ENCODE results near the gene EVC. TPM values are rescaled to one million over a fixed set of nuclear protein-coding genes. Genes with fewer than 3 reads are reported as not detected.

EVC gene
- total RNA-seq, 1 donor from 2014 or later = 13.5 TPM

DNA sequence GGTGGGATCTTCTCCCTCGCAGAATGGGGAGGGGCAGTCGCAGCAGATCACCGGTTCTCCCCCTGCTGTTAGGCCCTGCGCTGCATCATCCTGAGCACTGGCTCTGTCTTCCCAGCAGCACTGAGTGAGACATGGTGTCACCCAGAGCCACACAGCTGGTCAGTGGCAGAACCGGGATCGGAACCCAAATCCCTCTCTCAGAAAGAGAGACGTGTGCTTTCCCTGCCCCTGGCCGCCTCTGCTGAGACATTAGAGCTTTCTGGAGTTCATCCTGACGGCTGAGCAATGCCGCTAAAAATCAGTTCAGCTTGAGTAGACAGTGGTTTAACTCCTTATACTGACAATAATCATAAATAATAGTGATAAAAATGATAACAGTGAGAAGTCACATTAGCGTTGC, 87.9 kb downstream of the EVC start:
- H3K4me3 ChIP-seq (ENCODE audit: low read depth, low read length) = no peak overlapping the region
- TF ChIP-seq, protein P1, sequence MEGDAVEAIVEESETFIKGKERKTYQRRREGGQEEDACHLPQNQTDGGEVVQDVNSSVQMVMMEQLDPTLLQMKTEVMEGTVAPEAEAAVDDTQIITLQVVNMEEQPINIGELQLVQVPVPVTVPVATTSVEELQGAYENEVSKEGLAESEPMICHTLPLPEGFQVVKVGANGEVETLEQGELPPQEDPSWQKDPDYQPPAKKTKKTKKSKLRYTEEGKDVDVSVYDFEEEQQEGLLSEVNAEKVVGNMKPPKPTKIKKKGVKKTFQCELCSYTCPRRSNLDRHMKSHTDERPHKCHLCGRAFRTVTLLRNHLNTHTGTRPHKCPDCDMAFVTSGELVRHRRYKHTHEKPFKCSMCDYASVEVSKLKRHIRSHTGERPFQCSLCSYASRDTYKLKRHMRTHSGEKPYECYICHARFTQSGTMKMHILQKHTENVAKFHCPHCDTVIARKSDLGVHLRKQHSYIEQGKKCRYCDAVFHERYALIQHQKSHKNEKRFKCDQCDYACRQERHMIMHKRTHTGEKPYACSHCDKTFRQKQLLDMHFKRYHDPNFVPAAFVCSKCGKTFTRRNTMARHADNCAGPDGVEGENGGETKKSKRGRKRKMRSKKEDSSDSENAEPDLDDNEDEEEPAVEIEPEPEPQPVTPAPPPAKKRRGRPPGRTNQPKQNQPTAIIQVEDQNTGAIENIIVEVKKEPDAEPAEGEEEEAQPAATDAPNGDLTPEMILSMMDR (conservative IDR thresholded peaks at IDR 0.05; ENCODE audit: low read depth, low read length) = no peak
- no peak for DNase-seq (ENCODE audit: low read depth)

DNA sequence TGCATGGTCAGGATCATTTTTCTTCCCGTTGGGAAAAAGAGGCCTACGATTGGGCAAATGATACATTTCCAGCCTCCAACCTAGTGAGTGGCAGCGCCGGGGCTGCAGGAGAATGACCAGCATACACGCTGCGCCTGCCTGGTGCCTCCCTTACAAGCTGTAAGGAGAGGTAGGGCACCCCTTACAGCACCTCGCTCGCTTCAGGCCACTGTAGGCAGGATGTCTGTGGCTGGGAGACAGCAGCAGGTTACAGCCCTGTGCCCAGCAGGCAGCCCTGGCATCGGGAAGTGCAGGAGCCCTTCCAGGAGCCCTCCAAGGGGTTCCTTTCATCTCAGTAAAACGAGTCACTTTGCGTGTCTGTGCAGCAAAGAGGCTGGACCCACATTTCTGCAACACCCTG, 88.4 kb downstream of the EVC start:
- no peak overlapping the region for H3K4me3 ChIP-seq (ENCODE audit: low read depth, low read length)
- TF ChIP-seq, protein P1 (conservative IDR thresholded peaks at IDR 0.05; ENCODE audit: low read depth, low read length) = no peak
- no peak for DNase-seq (ENCODE audit: low read depth)

DNA sequence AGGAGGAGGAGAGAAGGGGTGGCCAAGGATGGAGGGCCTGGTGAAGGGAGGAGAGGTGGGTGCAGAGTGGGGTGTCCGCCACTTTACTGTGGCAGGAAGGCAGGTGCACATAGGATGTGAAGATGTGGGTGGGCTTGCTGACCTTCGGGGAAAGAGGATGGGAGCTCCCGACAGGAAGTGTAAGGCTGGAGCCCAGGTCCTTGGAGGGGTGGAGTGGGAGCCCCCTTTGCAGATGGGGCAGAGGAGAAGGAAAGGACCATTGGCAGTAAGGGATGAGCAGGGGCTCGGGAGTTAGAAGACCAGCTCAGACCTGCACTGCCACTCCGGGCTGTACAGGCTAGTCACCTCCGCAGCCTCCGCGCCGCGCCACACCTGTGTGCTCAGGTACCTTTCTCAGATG, 89.5 kb downstream of the EVC start:
- no peak overlapping the region for H3K4me3 ChIP-seq (ENCODE audit: low read depth, low read length)
- TF ChIP-seq, protein P1 (conservative IDR thresholded peaks at IDR 0.05; ENCODE audit: low read depth, low read length) = no peak
- DNase-seq (ENCODE audit: low read depth) = no peak

DNA sequence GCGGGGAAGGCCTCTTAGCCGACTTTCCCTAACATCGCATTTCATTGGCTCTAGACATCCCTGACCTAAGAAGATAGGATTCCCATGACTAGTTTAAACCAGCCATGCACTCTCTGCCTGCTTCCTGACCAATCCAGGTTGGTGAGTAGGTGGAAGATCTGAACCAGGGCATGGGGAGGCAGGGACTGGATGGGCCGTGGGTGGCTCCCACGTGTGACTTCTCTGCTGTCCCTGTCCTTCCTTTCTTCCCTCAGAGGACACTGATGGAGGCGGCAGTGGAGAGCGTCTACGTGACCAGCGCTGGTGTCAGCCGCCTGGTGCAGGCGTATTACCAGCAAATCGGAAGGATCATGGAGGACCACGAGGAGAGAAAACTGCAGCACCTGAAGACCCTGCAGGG, 90.7 kb downstream of the EVC start:
- no peak for DNase-seq (ENCODE audit: low read depth)
- TF ChIP-seq, protein P1 (conservative IDR thresholded peaks at IDR 0.05; ENCODE audit: low read depth, low read length) = no peak
- H3K4me3 ChIP-seq (ENCODE audit: low read depth, low read length) = no peak overlapping the region

DNA sequence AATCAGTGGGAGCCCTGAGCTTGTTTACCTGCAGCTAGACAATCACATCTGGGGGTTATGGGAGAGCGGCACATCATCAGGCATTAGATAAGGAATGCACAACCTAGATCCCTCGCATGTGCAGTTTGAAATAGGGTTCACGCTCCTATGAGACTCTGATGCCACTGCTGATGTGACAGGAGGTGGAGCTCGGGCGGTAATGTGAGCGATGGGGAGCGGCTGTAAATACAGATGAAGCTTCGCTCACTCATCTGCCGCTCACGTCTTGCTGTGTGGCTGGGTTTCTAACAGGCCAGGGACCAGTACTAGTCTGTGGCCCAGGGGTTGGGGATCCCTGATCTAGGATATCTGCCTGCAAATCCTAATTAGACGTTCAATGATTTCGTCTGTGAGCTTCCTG, 91.6 kb downstream of the EVC start:
- TF ChIP-seq, protein P1 (conservative IDR thresholded peaks at IDR 0.05; ENCODE audit: low read depth, low read length) = no peak
- H3K4me3 ChIP-seq (ENCODE audit: low read depth, low read length) = no peak overlapping the region
- DNase-seq (ENCODE audit: low read depth) = no peak

DNA sequence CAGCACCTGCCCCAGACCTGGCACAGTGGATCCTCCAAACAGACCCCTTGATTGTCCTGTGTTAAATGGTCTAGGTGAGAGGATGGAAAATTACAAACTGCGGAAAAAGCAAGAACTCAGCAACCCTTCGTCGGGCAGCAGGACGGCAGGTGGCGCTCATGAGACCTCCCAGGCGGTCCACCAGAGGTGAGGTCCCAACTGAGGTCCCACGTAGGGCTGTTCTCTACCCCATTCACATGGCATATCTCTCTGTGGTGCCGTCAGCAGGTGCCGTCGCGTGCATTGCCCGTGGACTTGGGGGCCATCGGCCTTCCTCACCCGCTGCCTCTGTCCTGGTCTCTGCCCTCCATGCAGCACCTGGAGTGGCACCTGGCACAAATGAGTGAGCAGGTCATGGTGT, 93.7 kb downstream of the EVC start:
- TF ChIP-seq, protein P1 (conservative IDR thresholded peaks at IDR 0.05; ENCODE audit: low read depth, low read length) = peak; percentile 25
- no peak for DNase-seq (ENCODE audit: low read depth)
- H3K4me3 ChIP-seq (ENCODE audit: low read depth, low read length) = no peak overlapping the region

DNA sequence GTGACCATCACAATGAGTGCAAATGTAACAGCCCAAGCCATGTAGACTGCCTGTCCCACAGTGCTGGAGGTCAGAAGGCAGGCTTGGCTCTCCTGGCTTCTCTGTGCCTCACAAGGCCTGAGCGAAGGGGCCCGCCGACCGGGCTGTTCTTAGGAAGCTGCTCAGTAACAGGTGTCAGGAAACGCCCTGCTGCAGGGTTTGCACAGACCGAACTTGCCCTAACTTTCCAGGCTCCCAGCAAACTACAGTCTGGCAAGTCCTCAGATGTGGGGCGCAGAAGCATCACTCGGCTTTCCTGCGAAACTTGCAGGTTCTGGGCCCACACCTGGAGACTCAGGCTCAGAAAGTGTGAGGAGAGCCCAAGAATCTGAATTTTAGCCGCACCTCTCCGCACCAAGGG, 94.3 kb downstream of the EVC start:
- no peak for DNase-seq (ENCODE audit: low read depth)
- TF ChIP-seq, protein P1 (conservative IDR thresholded peaks at IDR 0.05; ENCODE audit: low read depth, low read length) = no peak
- H3K4me3 ChIP-seq (ENCODE audit: low read depth, low read length) = no peak overlapping the region
